Upper lobe of left lung (tissue), 4 donors: ENCODE measurements around the gene CRYGA.

Source experiments
- EP300 ChIP-seq, 4 donors: sonication (generic); formaldehyde crosslinking; IDR thresholded peaks; one replicate each; pipeline ENCODE4 v1.5.1; 2017; ENCODE audit warnings: antibody characterized with exemption in 4 of 4, control low read depth in 2 of 4
- POLR2AphosphoS5 ChIP-seq, 2 donors: sonication (generic); formaldehyde crosslinking; IDR thresholded peaks; one replicate each; pipeline ENCODE4 v1.5.1; 2017; ENCODE audit warnings: antibody characterized with exemption in 2 of 2
- TF ChIP-seq, protein P1 (sequence below), 6 experiments: fragments of 450-650 bp in 4 of 6; fragments of 200-600 bp in 2 of 6; sonication (generic) in 2 of 6; IDR thresholded peaks; one replicate each; pipeline ENCODE4 v1.5.1; 2016 to 2019; ENCODE audit warnings: antibody characterized with exemption in 6 of 6

GRCh38 chr2:208174144-208174543, 10.8 kb upstream of the CRYGA start:
- TF ChIP-seq POLR2AphosphoS5 (IDR thresholded peaks at IDR 0.05) (no peak), EP300 (IDR thresholded peaks at IDR 0.05) (no peak)
- TF ChIP-seq, protein P1, sequence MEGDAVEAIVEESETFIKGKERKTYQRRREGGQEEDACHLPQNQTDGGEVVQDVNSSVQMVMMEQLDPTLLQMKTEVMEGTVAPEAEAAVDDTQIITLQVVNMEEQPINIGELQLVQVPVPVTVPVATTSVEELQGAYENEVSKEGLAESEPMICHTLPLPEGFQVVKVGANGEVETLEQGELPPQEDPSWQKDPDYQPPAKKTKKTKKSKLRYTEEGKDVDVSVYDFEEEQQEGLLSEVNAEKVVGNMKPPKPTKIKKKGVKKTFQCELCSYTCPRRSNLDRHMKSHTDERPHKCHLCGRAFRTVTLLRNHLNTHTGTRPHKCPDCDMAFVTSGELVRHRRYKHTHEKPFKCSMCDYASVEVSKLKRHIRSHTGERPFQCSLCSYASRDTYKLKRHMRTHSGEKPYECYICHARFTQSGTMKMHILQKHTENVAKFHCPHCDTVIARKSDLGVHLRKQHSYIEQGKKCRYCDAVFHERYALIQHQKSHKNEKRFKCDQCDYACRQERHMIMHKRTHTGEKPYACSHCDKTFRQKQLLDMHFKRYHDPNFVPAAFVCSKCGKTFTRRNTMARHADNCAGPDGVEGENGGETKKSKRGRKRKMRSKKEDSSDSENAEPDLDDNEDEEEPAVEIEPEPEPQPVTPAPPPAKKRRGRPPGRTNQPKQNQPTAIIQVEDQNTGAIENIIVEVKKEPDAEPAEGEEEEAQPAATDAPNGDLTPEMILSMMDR (IDR thresholded peaks at IDR 0.05): no peak
